HepG2 (cell line): ENCODE measurements around the gene RACGAP1. TPM values are rescaled to one million over a fixed set of nuclear protein-coding genes. Genes with fewer than 3 reads are reported as not detected.

Experiments used
- ATAC-seq: fragments of 200-7000 bp; cut with Tn5 transposase; 3 replicates; pipeline ENCODE4 v1.9.1; 2020; ENCODE audit warnings: mild to moderate bottlenecking, moderate library complexity
- BruUV-seq: library from RNA; stranded (reverse); fragments of 400-500 nt; replicated peaks from 2 replicates; lab custom pipeline; 2021; lab: Mats Ljungman, UMichigan
- CTCF ChIA-PET: fragments of 300-600 bp; formaldehyde crosslinking; extraction: SDS; loops from one replicate; lab custom pipeline; 2021; ENCODE audit warnings: low total read pairs, inconsistent platforms, low intra/inter-chr PET ratio; lab: Yijun Ruan, JAX
- POLR2A ChIA-PET: fragments of 350-600 bp; sonication (Branson Sonifier 250); formaldehyde crosslinking; loops from one replicate; lab custom pipeline; 2020; ENCODE audit warnings: antibody characterized with exemption, inconsistent platforms; lab: Yijun Ruan, JAX
- DNase-seq: peaks from one replicate; pipeline ENCODE4 v3.0.0-alpha.2; 2015; ENCODE audit warnings: low spot score
- FAIRE-seq: peaks from 3 replicates; lab custom pipeline; 2011; peaks lifted over from hg19 to GRCh38; lab: Jason Lieb, UNC
- H2AFZ ChIP-seq: one replicate; pipeline ENCODE4 v1.6.1; 2011; ENCODE audit warnings: low read length, inconsistent platforms
- H3K27ac ChIP-seq: fragments of 300-600 bp; 3 replicates; pipeline ENCODE4 v1.8.0; 2011; ENCODE audit warnings: mixed run types, mild to moderate bottlenecking, mixed read lengths, low read length, inconsistent platforms; ENCODE audit not compliant: insufficient read depth; ENCODE audit errors: extremely low read length
- H3K27me3 ChIP-seq, 2 experiments: fragments of 200-600 bp in 1 of 2; 2 replicates in 1 of 2; 3 replicates in 1 of 2; pipeline versions ENCODE4 v1.6.0 to v1.8.0; 2011; ENCODE audit warnings: low read length in 2 of 2, mild to moderate bottlenecking in 2 of 2, moderate library complexity in 2 of 2, inconsistent platforms in 1 of 2; ENCODE audit not compliant: insufficient read depth in 2 of 2, control insufficient read depth in 1 of 2
- H3K36me3 ChIP-seq, 2 experiments: fragments of 200-600 bp in 1 of 2; replicated peaks in 1 of 2; 2 replicates in 1 of 2; 3 replicates in 1 of 2; pipeline versions ENCODE4 v1.5.1 to v1.8.0; 2011; ENCODE audit warnings: low read length in 2 of 2, inconsistent platforms in 1 of 2; ENCODE audit not compliant: insufficient read depth in 2 of 2, control insufficient read depth in 1 of 2
- H3K4me1 ChIP-seq: 2 replicates; pipeline ENCODE4 v1.5.1; 2012; ENCODE audit warnings: low read length, inconsistent platforms; ENCODE audit not compliant: insufficient read depth
- H3K4me2 ChIP-seq: 2 replicates; pipeline ENCODE4 v1.6.0; 2011; ENCODE audit warnings: low read depth, low read length, inconsistent platforms
- H3K4me3 ChIP-seq, 3 experiments: fragments of 200-600 bp in 1 of 3; sonication (generic), shearing (Covaris generic) in 1 of 3; replicated peaks in 1 of 3; 2 replicates each; pipeline ENCODE4 v1.5.1; 2011 to 2016; ENCODE audit warnings: low read length in 3 of 3, inconsistent platforms in 2 of 3, low read depth in 2 of 3, mild to moderate bottlenecking in 2 of 3, control low read depth in 1 of 3, mixed read lengths in 1 of 3; ENCODE audit not compliant: insufficient read depth in 1 of 3
- H3K79me2 ChIP-seq: one replicate; pipeline ENCODE4 v1.6.1; 2011; ENCODE audit warnings: low read length, inconsistent platforms; ENCODE audit not compliant: insufficient read depth
- H3K9ac ChIP-seq: 2 replicates; pipeline ENCODE4 v1.6.0; 2011; ENCODE audit warnings: mild to moderate bottlenecking, low read depth, low read length, inconsistent platforms; ENCODE audit not compliant: insufficient read depth
- H3K9me3 ChIP-seq: 2 replicates; pipeline ENCODE4 v1.5.1; 2012; ENCODE audit warnings: mild to moderate bottlenecking, low read length
- H4K20me1 ChIP-seq: 2 replicates; pipeline ENCODE4 v1.6.0; 2011; ENCODE audit warnings: inconsistent platforms, mild to moderate bottlenecking, low read length, moderate library complexity; ENCODE audit not compliant: insufficient read depth
- HNF4G ChIP-seq, 2 experiments: sonication (generic) in 1 of 2; formaldehyde crosslinking in 1 of 2; IDR thresholded peaks; 2 replicates each; pipeline versions ENCODE4 v1.4.0 to v1.6.1; 2011 to 2020; ENCODE audit warnings: borderline replicate concordance in 2 of 2, low read depth in 2 of 2, mild to moderate bottlenecking in 2 of 2, low read length in 1 of 2, missing genetic modification reagents in 1 of 2, moderate library complexity in 1 of 2
- HOXA3 ChIP-seq: sonication (generic); formaldehyde crosslinking; IDR thresholded peaks from 2 replicates; pipeline ENCODE4 v1.5.0; 2020; ENCODE audit warnings: missing genetic modification reagents
- MEIS2 ChIP-seq: sonication (generic); formaldehyde crosslinking; IDR thresholded peaks from 2 replicates; pipeline ENCODE4 v1.9.0; 2021; ENCODE audit warnings: mild to moderate bottlenecking, missing genetic modification reagents
- PBX3 ChIP-seq: sonication (generic); formaldehyde crosslinking; IDR thresholded peaks from 2 replicates; pipeline ENCODE4 v1.8.1; 2023; ENCODE audit warnings: missing genetic modification reagents, inconsistent platforms, borderline replicate concordance
- RAD51 ChIP-seq: fragments of 450-650 bp; IDR thresholded peaks from 2 replicates; pipeline ENCODE4 v1.6.1; 2016; ENCODE audit warnings: borderline replicate concordance
- SOX13 ChIP-seq, 3 experiments: fragments of 450-650 bp in 1 of 3; sonication (generic) in 1 of 3; formaldehyde crosslinking in 1 of 3; IDR thresholded peaks in 2 of 3; conservative IDR thresholded peaks in 1 of 3; 2 replicates each; pipeline versions ENCODE4 v1.5.0 to v1.6.1; 2016 to 2020; ENCODE audit warnings: antibody characterized with exemption in 1 of 3, mild to moderate bottlenecking in 1 of 3, missing compliant biosample characterization in 1 of 3, missing genetic modification reagents in 1 of 3, moderate library complexity in 1 of 3
- SRSF9 ChIP-seq: fragments of 200-400 bp; formaldehyde crosslinking; IDR thresholded peaks from 2 replicates; pipeline ENCODE4 v1.6.1; 2018; ENCODE audit warnings: borderline replicate concordance, mild to moderate bottlenecking, low read depth, low read length; ENCODE audit not compliant: insufficient read depth, poor library complexity, severe bottlenecking
- ZFAT ChIP-seq: sonication (generic); formaldehyde crosslinking; conservative IDR thresholded peaks from 2 replicates; pipeline ENCODE4 v1.8.1; 2023; ENCODE audit warnings: missing genetic modification reagents, inconsistent platforms
- ZNF276 ChIP-seq: sonication (generic); formaldehyde crosslinking; IDR thresholded peaks from 2 replicates; pipeline ENCODE4 v1.4.0; 2020; ENCODE audit warnings: mild to moderate bottlenecking, low read depth, missing genetic modification reagents
- WGBS: methylation state at CpG from one replicate; pipeline ENCODE4 v1.1.6; 2017; ENCODE audit warnings: low lambda C conversion rate; 5-methylcytosine and 5-hydroxymethylcytosine counted together
- in situ Hi-C: cut with HindIII; loops from 2 replicates; pipeline ENCODE4 v1.10.0; 2017; ENCODE audit warnings: low pct_unique_long_range_greater_than_20kb; ENCODE audit not compliant: extremely low pct_ligation_motif_present
- intact Hi-C: fragments of 100-400 bp; cut with micrococcal nuclease; formaldehyde crosslinking; loops from one replicate; pipeline ENCODE4 v1.10.0; 2022; ENCODE audit not compliant: unreplicated experiment
- polyA plus RNA-seq, 8 experiments: library from polyadenylated mRNA; depleted of rRNA in 3 of 8; stranded (reverse) in 7 of 8; unstranded in 1 of 8; fragments of >200 nt; fragmentation: Illumina TruSeq in 4 of 8; extraction: Trizol in 4 of 8; gene quantifications; 2 replicates each; pipeline versions ENCODE4 v1.2.1 to v1.2.3, GENCODE V29; 2011 to 2016; ENCODE audit warnings: low read depth in 4 of 8, missing spikeins in 1 of 8, mixed read lengths in 1 of 8; ENCODE audit not compliant: insufficient read depth in 1 of 8
- total RNA-seq, 5 experiments: library from RNA; depleted of rRNA; stranded (reverse); fragments of >200 nt; fragmentation: Illumina TruSeq; extraction: Trizol; gene quantifications; 2 replicates each; pipeline ENCODE4 v1.2.3, GENCODE V29; 2016; ENCODE audit warnings: low read depth in 1 of 5

RACGAP1 gene
- total and polyA plus RNA-seq, 2 of the 13 experiments (the other 11 are each of a cell fraction or from before 2014, with no cell fraction given): 16.7 to 57.9 TPM

- no peak for TF ChIP-seq RAD51
Observed at GRCh38 chr12:50004696-50005095, 20.6 kb downstream of the RACGAP1 start (continued).

GRCh38 chr12:50003595-50003994, 21.7 kb downstream of the RACGAP1 start:
- Histone ChIP-seq H3K36me3 (peaks cover 9 to 72% of the 10 kb centered on the region in 2 experiments), H3K27ac (no peak overlapping the region), H4K20me1 (no peaks in the 10 kb centered on the region), H3K79me2 (no peaks in the 10 kb centered on the region), H3K4me3 (no peak overlapping the region), H3K9me3 (no peaks in the 10 kb centered on the region), H3K9ac (no peak overlapping the region), H3K4me2 (no peak overlapping the region), H3K27me3 (no peaks in the 10 kb centered on the region), H3K4me1 (peaks cover 15% of the 10 kb centered on the region), H2AFZ (no peak overlapping the region)
- no TSS peak for BruUV-seq
- FAIRE-seq (no peak), DNase-seq (no peak), ATAC-seq (no peak)
- ChIA-PET POLR2A (no interaction called here), CTCF (no interaction called here)
- no peak for TF ChIP-seq SRSF9
- no peak for TF ChIP-seq MEIS2
- no peak for TF ChIP-seq SOX13 (IDR thresholded peaks at IDR 0.05)
- TF ChIP-seq SOX13 (CRISPR knock-in tag; conservative IDR thresholded peaks at IDR 0.05 in 1 of 2, IDR thresholded peaks at IDR 0.05 in 1 of 2): no peak
- TF ChIP-seq HOXA3 (CRISPR knock-in tag): no peak
- no peak for TF ChIP-seq HNF4G (IDR thresholded peaks at IDR 0.05; ENCODE audit: borderline replicate concordance, low read depth, low read length)
- TF ChIP-seq HNF4G (CRISPR knock-in tag; IDR thresholded peaks at IDR 0.05; ENCODE audit: borderline replicate concordance, low read depth): no peak
- TF ChIP-seq PBX3 (CRISPR knock-in tag): no peak
- TF ChIP-seq ZNF276 (CRISPR knock-in tag): no peak
- TF ChIP-seq ZFAT (CRISPR knock-in tag): no peak
- in situ Hi-C loops (no loop called here), intact Hi-C loops (no loop called here)
- WGBS: 100% methylated on average over 2 of the region's 2 CpGs
